ENCODE measurements around the gene CDK11B.
"Not testable (repeated sequence)": the region's sequence is repeated elsewhere in the genome, so short reads cannot be mapped to it uniquely, and the experiment has no call there.

Gene CDK11B

GRCh38 chr1:1680912-1681273, 22.1 kb upstream of the CDK11B start:
- DNase-seq = no peak

DNA sequence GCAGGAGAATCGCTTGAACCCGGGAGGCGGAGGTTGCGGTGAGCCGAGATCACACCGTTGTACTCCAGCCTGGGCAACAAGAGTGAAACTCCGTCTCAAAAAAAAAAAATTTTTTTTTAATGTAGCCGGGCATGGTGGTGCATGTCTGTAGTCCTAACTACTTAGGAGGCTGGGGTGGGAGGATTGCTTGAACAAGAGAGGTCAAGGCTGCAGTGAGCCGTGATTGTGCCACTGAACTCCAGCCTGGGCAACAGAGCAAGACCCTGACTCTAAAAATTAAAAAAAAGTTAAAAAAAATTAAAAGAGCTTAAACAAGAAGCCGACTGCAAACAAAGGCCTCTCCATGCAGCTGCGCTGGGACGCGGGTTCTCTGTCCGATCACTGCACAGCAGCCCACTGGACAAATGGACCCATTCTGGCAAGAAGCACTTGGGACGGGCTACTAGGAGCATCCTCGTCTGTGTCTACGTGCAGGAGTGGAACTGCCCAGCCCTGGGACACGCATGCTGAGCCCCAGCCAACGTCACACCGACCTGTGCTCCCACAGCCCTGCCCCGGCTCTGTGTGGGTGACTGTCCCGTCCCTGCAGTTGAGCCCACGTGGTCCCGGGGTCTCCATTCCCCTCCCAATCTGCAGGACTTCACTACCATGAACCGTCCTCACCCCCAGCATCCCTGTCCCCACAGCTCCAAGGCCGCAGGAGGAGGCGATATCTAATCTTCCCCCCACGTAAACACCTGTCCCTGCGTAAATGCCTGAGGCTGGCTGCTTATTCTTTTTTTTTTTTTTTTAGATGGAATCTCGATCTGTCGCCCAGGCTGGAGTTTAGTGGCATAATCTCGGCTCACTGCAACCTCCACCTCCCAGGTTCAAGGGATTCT, 21.5 kb upstream of the CDK11B start:
- no peak for DNase-seq

DNA sequence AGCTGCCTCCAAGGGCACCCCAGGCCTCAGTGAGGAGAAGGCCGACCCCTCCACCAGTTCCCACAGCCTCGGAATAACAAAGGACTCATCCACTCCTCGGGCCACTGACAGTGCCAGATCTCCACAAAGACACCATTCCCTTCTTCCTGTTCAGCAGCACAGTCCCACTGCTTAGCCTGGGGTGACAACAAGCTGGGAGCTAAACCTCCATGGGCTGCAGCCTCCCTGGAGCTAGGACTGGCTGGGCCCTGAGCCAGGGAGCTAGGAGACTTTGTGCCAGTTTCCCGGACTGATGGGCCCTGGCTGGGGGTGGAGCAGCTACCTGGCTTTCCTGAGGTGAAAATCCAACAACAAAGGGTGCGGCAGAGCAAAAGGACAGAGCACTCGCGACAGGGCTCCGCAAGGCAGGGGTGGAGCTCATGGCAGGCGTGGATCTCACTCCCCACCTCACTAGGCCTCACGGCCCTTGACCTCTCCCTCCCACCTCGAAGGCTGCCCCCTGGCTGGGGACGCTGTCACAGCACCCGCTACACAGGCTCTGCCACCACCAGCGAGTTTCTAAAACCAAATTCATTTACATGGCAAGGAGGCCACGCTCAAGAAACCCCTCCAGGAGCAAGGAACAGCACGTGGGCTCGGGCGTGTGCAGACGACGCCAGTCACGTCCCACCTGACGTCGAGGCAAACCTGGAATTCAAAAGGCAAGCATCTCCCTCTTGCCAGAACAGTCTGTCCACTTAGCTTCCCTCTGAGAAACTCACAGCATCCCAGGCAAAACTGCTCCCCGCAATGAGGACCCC, 20.0 kb upstream of the CDK11B start:
- DNase-seq = no peak

- DNase-seq = no peak
Observed at GRCh38 chr1:1677718-1678580, 19.1 kb upstream of the CDK11B start.

- not testable (repeated sequence) for DNase-seq
Observed at GRCh38 chr1:1676087-1676486, 17.3 kb upstream of the CDK11B start.

DNA sequence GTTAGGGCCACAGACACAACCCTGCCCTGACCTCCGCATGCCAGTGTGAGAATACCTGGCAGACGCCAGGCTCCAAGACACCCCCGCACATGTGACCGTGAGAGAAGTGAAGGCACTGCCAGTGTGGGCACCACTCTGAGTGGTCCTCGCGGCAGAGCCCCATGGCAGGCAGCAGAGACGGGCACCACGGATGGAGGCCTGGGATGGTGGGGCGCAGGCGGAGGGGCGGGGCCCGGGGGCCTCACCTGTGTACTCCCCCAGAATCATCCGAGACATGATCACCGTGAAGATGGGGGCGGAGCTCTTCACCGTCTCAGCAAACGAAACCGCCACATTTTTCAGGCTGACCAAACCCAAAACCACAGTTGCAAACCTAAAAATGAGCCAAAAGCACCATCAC, 16.4 kb upstream of the CDK11B start:
- DNase-seq = not testable (repeated sequence)

GRCh38 chr1:1674806-1675205, 16.0 kb upstream of the CDK11B start:
- not testable (repeated sequence) for DNase-seq

GRCh38 chr1:1672181-1672965, 13.6 kb upstream of the CDK11B start:
- DNase-seq = no peak

GRCh38 chr1:1671365-1672119, 12.7 kb upstream of the CDK11B start:
- no peak for DNase-seq

- DNase-seq = no peak
Observed at GRCh38 chr1:1670866-1671265, 12.1 kb upstream of the CDK11B start.

DNA sequence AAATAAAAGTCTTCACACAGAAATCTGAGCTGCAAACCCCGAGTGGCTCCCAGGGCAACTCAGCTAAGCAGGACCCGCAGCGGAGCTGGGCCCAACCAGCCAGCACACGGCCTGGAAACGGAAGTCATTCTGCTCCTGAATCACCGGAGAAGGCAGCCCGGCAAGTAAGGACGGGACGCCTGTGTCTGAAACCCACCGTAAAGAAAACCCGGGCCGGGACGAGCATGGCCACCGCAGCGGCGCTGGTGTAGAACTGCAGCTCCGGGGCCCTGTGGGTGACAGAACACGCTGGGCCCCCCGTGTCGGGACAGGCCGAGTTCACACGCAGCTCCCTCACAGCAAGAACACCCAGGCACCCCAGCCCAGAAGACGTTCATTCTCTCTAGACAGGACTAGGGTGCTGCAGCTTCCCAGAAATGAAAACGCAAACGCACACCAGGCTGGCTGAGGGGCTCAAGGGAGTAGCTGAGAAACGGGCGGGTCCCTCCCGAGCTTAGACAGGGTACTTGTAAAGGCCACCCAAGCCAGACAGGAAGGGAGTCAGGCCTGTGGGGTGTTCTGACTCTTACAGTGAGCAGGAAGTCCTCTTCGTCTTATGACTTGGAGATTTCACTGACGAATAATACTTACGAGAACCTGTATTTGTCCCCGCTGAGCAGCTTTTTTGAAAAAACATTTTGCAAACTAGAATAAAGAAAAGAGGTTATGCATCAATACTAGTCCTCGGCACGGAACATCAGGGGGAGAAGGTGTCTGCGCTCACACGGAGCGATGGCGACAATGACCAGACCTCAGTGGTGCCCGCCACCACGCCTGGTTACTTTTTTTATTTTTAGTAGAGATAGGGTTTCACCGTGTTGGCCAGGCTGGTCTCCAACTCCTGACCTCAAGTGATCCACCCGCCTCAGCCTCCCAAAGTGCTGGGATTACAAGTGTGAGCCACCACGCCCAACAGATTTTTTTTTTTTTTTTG, 10.9 kb upstream of the CDK11B start:
- DNase-seq = no peak

DNA sequence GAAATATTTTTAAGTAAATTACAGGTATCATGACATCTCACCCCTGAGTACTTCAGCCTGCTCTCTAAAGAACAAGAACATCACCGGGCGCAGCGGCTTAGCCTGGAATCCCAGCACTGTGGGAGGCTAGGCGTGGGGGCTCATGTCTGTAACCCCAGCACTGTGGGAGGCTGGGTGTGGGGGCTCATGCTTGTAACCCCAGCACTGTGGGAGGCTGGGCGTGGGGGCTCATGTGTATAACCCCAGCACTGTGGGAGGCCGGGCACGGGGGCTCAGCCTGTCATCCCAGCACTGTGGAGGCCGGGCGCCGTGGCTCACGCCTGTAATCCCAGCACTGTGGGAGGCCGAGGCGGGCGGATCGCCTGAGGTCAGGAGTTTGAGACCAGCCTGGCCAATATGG, 7.7 kb upstream of the CDK11B start:
- DNase-seq = no peak

- no peak for DNase-seq
Observed at GRCh38 chr1:1665815-1666251, 7.0 kb upstream of the CDK11B start.

DNA sequence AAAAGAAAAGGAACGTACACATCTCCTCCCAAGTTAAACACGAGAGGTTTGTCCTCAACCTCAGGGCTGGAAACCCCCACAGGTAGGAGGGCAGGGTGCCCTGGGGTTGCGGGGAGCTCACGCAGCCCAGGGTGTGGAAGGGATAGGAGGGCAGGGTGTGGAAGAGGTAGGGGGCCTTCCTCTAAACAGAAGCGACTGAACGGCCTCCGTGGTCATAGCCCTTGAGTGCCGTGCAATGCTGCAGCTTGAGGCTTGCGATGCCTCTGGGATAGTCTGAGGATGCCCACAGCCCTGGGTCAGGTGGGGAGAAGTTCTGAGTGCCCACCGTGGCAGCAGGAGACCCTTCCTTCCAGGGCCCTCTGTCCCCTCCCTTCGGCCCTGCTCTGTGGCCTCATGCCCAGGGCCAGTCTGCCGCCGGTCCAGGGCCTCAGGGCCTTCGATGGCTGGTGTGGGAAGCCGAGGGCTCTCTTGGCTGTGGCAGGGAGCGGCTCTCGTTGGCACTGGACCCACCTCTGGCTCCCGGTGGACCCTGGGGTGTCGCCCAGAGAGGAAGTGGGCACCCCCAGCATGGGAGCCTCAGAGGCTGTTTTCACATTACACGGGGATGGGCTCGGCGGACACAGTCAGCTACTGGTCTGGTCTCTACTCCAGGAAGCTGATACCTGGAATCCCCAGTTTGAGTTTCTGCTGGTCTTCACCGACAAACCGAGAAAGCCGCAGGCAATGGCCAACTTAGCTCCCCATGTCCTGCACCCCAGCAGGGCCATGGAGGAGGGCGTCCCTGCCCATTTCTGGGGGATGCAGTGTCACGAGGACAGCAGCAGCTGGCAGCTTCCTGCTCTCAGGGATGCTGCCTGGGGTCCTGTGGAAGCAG, 6.4 kb upstream of the CDK11B start:
- DNase-seq = no peak

- not testable (repeated sequence) for DNase-seq
Observed at GRCh38 chr1:1664318-1664717, 5.5 kb upstream of the CDK11B start.

DNA sequence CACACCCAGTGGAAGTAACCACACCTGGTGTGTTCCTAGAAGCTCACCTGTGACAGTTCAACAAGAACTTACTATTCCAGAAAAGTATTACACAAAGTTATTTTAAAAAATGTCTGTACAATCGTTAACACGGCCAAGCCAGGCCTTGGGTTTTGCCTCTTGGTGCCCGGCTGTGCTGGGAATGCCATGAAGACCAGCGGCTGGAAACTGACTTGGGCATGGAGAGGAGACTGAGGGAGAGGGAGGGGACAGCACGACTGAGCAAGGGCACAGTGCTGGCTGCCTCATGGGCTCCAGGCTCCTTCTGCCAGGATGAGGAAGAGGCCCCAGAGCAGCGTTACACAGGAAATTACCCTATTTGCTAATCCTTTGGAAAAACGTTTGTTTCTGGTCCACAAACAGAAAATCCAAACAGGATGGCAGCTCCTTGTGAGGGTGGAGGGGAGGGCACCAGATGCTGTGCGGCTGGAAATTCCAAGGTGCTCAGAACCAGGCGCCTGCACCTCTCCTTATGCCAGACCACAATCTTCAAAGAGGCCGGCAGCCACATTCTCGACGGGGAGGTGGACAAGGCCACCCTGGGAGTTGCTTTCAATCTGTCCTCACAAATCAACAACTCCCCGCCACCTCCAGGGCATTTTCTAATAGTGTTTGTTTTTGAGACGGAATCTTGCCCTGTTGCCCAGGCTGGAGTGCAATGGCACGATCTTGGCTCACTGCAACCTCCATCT, 4.2 kb upstream of the CDK11B start:
- DNase-seq = not testable (repeated sequence)

DNA sequence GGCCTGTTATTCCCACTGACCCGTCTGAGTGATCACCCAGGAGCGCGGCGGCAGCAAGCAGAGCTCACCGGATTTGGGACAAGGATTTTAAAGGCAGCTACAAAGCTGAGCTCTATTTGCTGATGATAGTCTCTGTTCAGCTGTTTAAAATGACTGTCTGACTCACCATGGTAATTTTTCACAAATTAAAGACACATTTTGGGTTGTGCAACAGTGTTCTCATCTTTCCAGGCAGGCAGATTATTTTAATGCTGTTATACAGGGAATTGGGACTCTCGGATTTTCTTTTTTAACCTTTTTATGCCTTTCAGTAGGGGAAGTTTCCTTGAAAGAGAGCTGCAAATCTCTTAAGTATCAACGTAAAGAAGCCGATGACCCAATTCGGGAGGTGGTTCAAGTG, 3.6 kb upstream of the CDK11B start:
- not testable (repeated sequence) for DNase-seq

DNA sequence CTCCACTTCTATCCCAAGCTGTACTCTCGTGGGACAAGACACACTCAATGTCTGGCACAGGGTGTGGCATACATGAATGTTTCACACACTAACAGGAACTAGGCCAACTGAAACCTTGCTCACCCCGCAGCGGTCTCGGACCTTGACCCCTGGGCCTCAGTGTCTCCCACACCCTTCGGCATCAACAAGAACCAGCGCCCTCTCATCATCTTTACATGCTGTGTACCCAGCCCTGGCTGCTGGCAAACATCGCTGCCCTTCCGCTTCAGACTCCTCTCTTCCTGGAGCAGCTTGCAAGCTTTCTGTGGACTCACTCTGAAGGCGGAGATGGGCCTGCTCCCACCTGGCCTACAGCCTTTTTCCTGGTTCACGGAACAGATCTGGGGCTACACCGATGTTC, 10.5 kb downstream of the CDK11B start:
- DNase-seq = not testable (repeated sequence)
